Measurements from ENCODE around the gene HLCS.

- TF ChIP-seq CTCF (IDR thresholded peaks at IDR 0.05) = no peak
- TF ChIP-seq POLR2AphosphoS5 (IDR thresholded peaks at IDR 0.05) = no peak
Measured at GRCh38 chr21:36803051-36803645, 163.3 kb downstream of the HLCS start.
